Measurements from ENCODE around the gene TBX21. TPM values are rescaled to one million over a fixed set of nuclear protein-coding genes. Genes with fewer than 3 reads are reported as not detected.
A peak's percentile ranks its signal among the peaks of the same experiment; 100 is the strongest.

Gene TBX21
- total RNA-seq, 2 donors from 2014 or later = 0.34 to 0.56 TPM

- no peak for DNase-seq
- intact Hi-C loops (cut with DNase I, micrococcal nuclease) = no loop called here
Measured at GRCh38 chr17:47696717-47697642, 36.1 kb upstream of the TBX21 start.

GRCh38 chr17:47697906-47698711 lies 34.9 kb upstream of the TBX21 start:
- intact Hi-C loops (cut with DNase I, micrococcal nuclease) = no loop called here
- ATAC-seq (no peak), DNase-seq (no peak)

More at GRCh38 chr17:47696717-47697642, 36.1 kb upstream of the TBX21 start:
- ATAC-seq = no peak

- intact Hi-C loops (cut with DNase I, micrococcal nuclease) = no loop called here
- peak in 1 of 2 donors; percentile 64 for DNase-seq
- ATAC-seq = peak; percentile 45
Measured at GRCh38 chr17:47698749-47699535, 34.1 kb upstream of the TBX21 start.

- ATAC-seq = no peak
- DNase-seq = no peak
- intact Hi-C loops (cut with DNase I, micrococcal nuclease) = no loop called here
Measured at GRCh38 chr17:47699536-47699840, 33.5 kb upstream of the TBX21 start.

- intact Hi-C loops (cut with DNase I, micrococcal nuclease) = no loop called here
- ATAC-seq = no peak
- DNase-seq = no peak
Measured at GRCh38 chr17:47700471-47701449, 32.3 kb upstream of the TBX21 start.

GRCh38 chr17:47701608-47702007 lies 31.4 kb upstream of the TBX21 start:
- ATAC-seq (no peak), DNase-seq (no peak)
- intact Hi-C loops (cut with DNase I, micrococcal nuclease) = no loop called here

- DNase-seq (no peak), ATAC-seq (no peak)
- intact Hi-C loops (cut with DNase I, micrococcal nuclease) = no loop called here
Measured at GRCh38 chr17:47702391-47702995, 30.5 kb upstream of the TBX21 start.

GRCh38 chr17:47703191-47703591 lies 29.8 kb upstream of the TBX21 start:
- intact Hi-C loops (cut with DNase I, micrococcal nuclease) = no loop called here
- DNase-seq (no peak), ATAC-seq (no peak)

GRCh38 chr17:47703671-47704070 lies 29.4 kb upstream of the TBX21 start:
- ATAC-seq = no peak
- intact Hi-C loops (cut with DNase I, micrococcal nuclease) = no loop called here
- DNase-seq = no peak

GRCh38 chr17:47704116-47704515 lies 28.9 kb upstream of the TBX21 start:
- ATAC-seq = no peak
- intact Hi-C loops (cut with DNase I, micrococcal nuclease) = no loop called here
- no peak for DNase-seq

- DNase-seq (no peak), ATAC-seq (no peak)
- intact Hi-C loops (cut with DNase I, micrococcal nuclease) = no loop called here
Measured at GRCh38 chr17:47704736-47705135, 28.3 kb upstream of the TBX21 start.

- DNase-seq (no peak), ATAC-seq (no peak)
- intact Hi-C loops (cut with DNase I, micrococcal nuclease) = no loop called here
Measured at GRCh38 chr17:47705536-47706530, 27.2 kb upstream of the TBX21 start.

- DNase-seq (no peak), ATAC-seq (peak; percentile 50)
- intact Hi-C loops (cut with DNase I, micrococcal nuclease) = no loop called here
Measured at GRCh38 chr17:47707056-47707804, 25.8 kb upstream of the TBX21 start.

GRCh38 chr17:47707884-47708283 lies 25.2 kb upstream of the TBX21 start:
- DNase-seq (no peak), ATAC-seq (no peak)
- intact Hi-C loops (cut with DNase I, micrococcal nuclease) = no loop called here

GRCh38 chr17:47708312-47708863 lies 24.6 kb upstream of the TBX21 start:
- intact Hi-C loops (cut with DNase I, micrococcal nuclease) = no loop called here
- no peak for ATAC-seq
- no peak for DNase-seq

Data from left colon (tissue), 2 donors.